ENCODE measurements around the gene CDH8.

CDH8 gene

GRCh38 chr16:61969077-61969382 is 67.2 kb downstream of the CDH8 start:
- no peak overlapping the region for H3K9ac ChIP-seq
- H3K79me2 ChIP-seq (ENCODE audit: insufficient read depth, low read depth), result no peaks in the 10 kb centered on the region
- no peak overlapping the region for H3K4me3 ChIP-seq (IDR thresholded peaks at IDR 0.05; ENCODE audit: insufficient read depth, low read depth, low read length)
- H3K4me1 ChIP-seq (ENCODE audit: low read depth, poor library complexity, severe bottlenecking), result no peaks in the 10 kb centered on the region
- H3K4me2 ChIP-seq, result no peak overlapping the region
- H3K36me3 ChIP-seq (ENCODE audit: insufficient read depth), result no peaks in the 10 kb centered on the region
- no peak overlapping the region for H2AFZ ChIP-seq (ENCODE audit: low read depth)
- TF ChIP-seq, protein P1, sequence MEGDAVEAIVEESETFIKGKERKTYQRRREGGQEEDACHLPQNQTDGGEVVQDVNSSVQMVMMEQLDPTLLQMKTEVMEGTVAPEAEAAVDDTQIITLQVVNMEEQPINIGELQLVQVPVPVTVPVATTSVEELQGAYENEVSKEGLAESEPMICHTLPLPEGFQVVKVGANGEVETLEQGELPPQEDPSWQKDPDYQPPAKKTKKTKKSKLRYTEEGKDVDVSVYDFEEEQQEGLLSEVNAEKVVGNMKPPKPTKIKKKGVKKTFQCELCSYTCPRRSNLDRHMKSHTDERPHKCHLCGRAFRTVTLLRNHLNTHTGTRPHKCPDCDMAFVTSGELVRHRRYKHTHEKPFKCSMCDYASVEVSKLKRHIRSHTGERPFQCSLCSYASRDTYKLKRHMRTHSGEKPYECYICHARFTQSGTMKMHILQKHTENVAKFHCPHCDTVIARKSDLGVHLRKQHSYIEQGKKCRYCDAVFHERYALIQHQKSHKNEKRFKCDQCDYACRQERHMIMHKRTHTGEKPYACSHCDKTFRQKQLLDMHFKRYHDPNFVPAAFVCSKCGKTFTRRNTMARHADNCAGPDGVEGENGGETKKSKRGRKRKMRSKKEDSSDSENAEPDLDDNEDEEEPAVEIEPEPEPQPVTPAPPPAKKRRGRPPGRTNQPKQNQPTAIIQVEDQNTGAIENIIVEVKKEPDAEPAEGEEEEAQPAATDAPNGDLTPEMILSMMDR (conservative IDR thresholded peaks at IDR 0.05; ENCODE audit: low read depth, low read length), result no peak
- H4K20me1 ChIP-seq (ENCODE audit: insufficient read depth), result no peaks in the 10 kb centered on the region
- no peaks in the 10 kb centered on the region for H3K27me3 ChIP-seq (ENCODE audit: insufficient read depth, low read depth)
- H3K27ac ChIP-seq, result no peak overlapping the region

- Histone ChIP-seq H3K4me3 (IDR thresholded peaks at IDR 0.05; ENCODE audit: insufficient read depth, low read depth, low read length) (no peak overlapping the region), H4K20me1 (ENCODE audit: insufficient read depth) (no peaks in the 10 kb centered on the region), H3K9ac (no peak overlapping the region), H2AFZ (ENCODE audit: low read depth) (no peak overlapping the region), H3K4me2 (no peak overlapping the region), H3K27me3 (ENCODE audit: insufficient read depth, low read depth) (no peaks in the 10 kb centered on the region), H3K79me2 (ENCODE audit: insufficient read depth, low read depth) (no peaks in the 10 kb centered on the region), H3K4me1 (ENCODE audit: low read depth, poor library complexity, severe bottlenecking) (no peaks in the 10 kb centered on the region), H3K27ac (no peak overlapping the region), H3K36me3 (ENCODE audit: insufficient read depth) (no peaks in the 10 kb centered on the region)
- TF ChIP-seq, protein P1 (conservative IDR thresholded peaks at IDR 0.05; ENCODE audit: low read depth, low read length), result no peak
Observed at GRCh38 chr16:61968242-61969076, 67.8 kb downstream of the CDH8 start.

- Histone ChIP-seq H3K9ac (no peak overlapping the region), H3K4me2 (no peak overlapping the region), H2AFZ (ENCODE audit: low read depth) (no peak overlapping the region)
Observed at GRCh38 chr16:61957075-61957855, 79.0 kb downstream of the CDH8 start.

DNA sequence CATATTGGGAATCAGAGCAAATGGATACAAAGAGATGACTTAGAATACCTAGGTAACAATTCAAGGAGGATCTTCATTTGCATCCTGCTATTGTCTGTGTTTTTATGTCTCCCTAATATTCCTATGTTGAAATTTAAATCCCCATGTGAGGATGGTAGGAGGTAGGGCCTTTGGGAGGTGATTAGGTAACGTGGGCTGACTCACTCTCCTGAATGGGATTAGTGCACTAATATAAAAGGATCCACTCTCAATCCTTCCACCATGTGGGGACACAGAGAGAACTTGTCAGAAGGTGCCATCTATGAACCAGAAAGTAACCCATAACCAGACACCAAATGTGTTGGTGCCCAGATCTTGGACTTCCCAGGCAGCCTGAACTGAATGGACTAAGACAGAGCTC is 83.4 kb downstream of the CDH8 start:
- no peak overlapping the region for H3K9ac ChIP-seq

More at GRCh38 chr16:61957075-61957855, 79.0 kb downstream of the CDH8 start:
- H3K79me2 ChIP-seq (ENCODE audit: insufficient read depth, low read depth), result no peaks in the 10 kb centered on the region
- no peaks in the 10 kb centered on the region for H4K20me1 ChIP-seq (ENCODE audit: insufficient read depth)
- no peak overlapping the region for H3K27ac ChIP-seq
- no peaks in the 10 kb centered on the region for H3K4me1 ChIP-seq (ENCODE audit: low read depth, poor library complexity, severe bottlenecking)
- TF ChIP-seq, protein P1 (conservative IDR thresholded peaks at IDR 0.05; ENCODE audit: low read depth, low read length), result no peak
- no peaks in the 10 kb centered on the region for H3K36me3 ChIP-seq (ENCODE audit: insufficient read depth)
- no peak overlapping the region for H3K4me3 ChIP-seq (IDR thresholded peaks at IDR 0.05; ENCODE audit: insufficient read depth, low read depth, low read length)
- no peaks in the 10 kb centered on the region for H3K27me3 ChIP-seq (ENCODE audit: insufficient read depth, low read depth)

More for the DNA sequence above, 83.4 kb downstream of the CDH8 start:
- H4K20me1 ChIP-seq (ENCODE audit: insufficient read depth), result no peaks in the 10 kb centered on the region
- no peaks in the 10 kb centered on the region for H3K4me1 ChIP-seq (ENCODE audit: low read depth, poor library complexity, severe bottlenecking)
- H3K4me3 ChIP-seq (IDR thresholded peaks at IDR 0.05; ENCODE audit: insufficient read depth, low read depth, low read length), result no peak overlapping the region
- H3K79me2 ChIP-seq (ENCODE audit: insufficient read depth, low read depth), result no peaks in the 10 kb centered on the region
- H3K27me3 ChIP-seq (ENCODE audit: insufficient read depth, low read depth), result no peaks in the 10 kb centered on the region
- H3K36me3 ChIP-seq (ENCODE audit: insufficient read depth), result no peaks in the 10 kb centered on the region
- TF ChIP-seq, protein P1 (conservative IDR thresholded peaks at IDR 0.05; ENCODE audit: low read depth, low read length), result no peak
- H2AFZ ChIP-seq (ENCODE audit: low read depth), result no peak overlapping the region
- no peak overlapping the region for H3K27ac ChIP-seq
- H3K4me2 ChIP-seq, result no peak overlapping the region
